HG03095 (cell line): ENCODE results near the gene NCBP3.
"Not testable (repeated sequence)": the region's sequence is repeated elsewhere in the genome, so short reads cannot be mapped to it uniquely, and the experiment has no call there.

Experiments used
- ATAC-seq: cut with Tn5 transposase; IDR thresholded peaks from one replicate; pipeline ENCODE4 v1.9.1; 2021; ENCODE audit warnings: moderate library complexity; ENCODE audit not compliant: unreplicated experiment

The NCBP3 gene

DNA sequence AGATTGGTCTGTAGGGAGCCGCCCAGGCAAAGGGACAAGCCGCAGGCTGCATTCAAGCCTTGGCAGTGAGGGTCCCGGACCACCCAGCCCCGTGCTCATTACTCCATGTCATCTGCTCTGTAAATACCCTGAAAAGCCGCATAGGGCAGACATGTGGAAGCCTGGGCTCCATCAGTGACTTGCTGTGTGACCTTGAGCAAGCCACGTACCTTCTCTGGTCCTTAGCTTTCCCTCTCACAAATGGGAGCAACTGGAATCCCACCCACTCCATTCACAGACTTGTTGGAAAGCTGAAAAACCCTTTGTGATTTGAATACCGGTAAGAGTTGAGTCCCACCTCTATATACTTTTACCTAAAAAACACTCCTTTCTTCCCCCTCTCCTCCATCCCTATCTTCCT, 34.9 kb upstream of the NCBP3 start:
- ATAC-seq = no peak

GRCh38 chr17:3879591-3880417, 33.8 kb upstream of the NCBP3 start:
- no peak for ATAC-seq

DNA sequence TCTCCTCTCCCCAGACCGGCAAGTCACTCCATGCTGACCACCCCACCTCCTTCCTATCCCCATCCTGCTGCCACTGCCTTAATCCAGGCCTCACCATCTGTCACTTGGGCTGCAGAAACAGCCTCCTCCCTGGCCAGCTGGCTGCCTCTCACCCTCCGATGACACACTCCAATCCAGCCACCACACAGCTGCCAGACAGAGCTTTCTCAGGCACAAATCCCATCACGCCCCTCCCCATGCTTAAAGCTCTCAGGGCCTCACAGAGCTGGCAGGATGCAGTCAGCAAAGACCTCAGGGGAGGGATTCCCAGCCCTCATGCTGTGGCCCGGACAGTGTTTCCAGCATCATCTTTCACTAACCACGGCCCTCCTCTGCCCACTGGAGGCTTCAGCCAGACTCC, 33.1 kb upstream of the NCBP3 start:
- no peak for ATAC-seq

DNA sequence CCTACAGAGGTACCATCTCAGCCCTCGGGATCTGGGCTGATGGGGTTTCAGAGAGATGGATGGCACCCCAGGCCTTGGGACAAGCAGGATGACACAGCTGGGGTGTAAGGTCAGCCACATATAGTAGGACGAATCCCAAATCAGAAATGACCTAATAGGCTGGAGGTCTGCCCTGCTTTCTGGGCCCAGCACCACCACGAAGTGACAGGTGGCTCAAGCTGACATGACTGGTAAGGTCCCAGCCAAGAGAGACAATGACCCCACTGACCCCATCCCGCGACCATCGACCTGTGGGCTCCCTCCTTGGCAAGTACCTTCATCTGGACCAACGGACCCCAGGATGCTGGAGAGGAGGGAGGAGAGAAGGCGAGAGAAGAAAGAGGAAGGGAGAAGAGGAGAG, 31.2 kb upstream of the NCBP3 start:
- no peak for ATAC-seq

DNA sequence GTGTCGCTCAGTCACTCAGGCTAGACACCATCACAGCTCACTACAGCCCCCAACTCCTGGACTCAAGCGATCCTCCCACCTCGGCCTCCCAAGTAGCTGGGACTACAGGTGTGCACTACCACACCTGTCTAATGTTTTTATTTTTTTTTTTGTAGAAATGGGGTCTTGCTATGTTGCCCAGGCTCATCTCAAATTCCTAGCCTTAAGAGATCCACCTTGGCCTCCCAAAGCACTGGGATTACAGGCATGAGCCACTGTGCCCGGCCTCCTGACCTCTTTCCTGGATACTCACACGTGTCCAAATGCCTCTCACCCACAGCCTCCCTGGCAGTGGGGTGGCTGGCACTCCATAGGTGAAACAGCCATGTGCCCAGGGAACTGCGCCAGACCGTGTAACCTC, 29.3 kb upstream of the NCBP3 start:
- no peak for ATAC-seq

DNA sequence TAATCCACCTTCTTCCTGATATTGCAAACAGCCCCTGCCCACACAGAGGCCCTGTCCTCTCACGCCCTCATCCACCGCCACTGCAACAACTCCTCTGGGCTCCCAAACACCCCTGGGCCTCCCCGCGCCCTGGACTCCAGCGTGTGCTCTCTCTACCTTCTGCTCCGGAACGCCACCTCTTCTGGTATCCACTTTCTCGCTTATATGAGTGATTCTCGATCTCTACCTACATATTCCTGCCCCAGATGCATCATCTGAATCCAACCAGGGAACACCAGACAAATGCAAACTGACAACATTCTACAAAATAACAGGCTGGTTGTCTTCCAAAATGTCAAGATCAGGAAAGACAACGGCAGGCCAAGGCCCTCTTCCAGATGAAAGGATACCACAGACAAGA, 27.8 kb upstream of the NCBP3 start:
- ATAC-seq = no peak

DNA sequence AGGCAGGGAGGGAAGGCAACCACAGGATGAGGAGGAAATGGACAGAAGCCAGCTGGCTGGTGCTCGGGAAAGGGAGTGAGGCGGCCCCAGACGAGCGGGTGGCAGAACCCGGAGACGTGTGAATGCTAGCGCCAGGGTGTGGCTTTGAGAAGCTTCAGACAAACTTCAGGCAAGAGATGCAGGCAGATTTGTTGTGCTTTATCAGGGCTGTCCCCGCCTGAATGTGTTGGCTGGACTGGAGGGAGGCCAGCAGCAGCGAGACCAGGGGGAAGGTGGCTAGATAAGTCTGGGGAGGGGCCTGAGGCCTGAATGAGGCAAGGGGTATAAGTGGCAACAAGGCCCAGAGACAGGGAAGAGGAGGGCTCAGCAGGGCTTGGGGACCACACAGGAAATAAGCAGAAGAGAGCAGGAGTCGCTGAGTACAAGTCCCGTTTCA, 24.8 kb upstream of the NCBP3 start:
- no peak for ATAC-seq

DNA sequence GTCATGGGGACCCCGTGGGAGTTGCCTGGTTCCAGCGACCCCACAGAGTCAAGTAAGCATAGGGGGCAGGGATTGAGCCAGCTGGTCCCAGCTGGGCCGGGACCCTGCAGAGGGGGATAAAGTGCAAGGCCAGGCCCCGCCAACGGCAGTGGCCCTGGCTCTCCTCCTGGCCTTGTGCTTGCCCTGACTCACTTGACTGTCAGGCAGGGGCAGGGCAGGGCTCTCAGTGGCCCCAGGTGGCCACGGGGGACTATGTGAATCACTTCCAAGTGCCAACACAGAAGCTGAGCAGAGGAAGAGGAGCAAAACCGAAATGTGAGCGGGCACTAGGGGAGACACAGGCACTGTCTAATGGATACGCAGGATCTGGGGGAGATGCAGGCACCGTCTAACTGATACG, 21.6 kb upstream of the NCBP3 start:
- no peak for ATAC-seq

GRCh38 chr17:3867106-3867505, 21.1 kb upstream of the NCBP3 start:
- no peak for ATAC-seq

GRCh38 chr17:3866276-3866675, 20.2 kb upstream of the NCBP3 start:
- no peak for ATAC-seq

- ATAC-seq = no peak
These were observed 19.1 kb upstream of the NCBP3 start for GRCh38 chr17:3865176-3865575.

DNA sequence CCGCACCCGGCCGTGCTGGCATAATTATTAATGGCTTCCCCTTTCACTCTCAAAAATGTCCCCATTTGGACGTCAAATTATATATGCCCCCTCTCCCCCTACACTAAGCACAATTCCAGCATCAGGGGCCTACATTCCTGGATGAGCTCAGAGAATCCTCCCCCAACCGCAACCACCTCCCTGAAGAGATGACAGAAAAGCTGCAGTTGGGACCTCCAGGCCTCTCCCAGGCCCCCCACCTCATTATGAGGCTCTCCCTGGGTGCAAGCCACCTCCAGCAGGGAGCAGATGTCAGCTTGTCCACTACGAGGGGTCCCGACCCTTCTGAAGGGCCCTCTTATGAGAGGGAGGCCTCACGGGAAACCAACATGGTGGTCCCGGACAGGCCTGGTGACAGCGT, 18.5 kb upstream of the NCBP3 start:
- no peak for ATAC-seq

- ATAC-seq = no peak
These were observed 16.0 kb upstream of the NCBP3 start for GRCh38 chr17:3861761-3862681.

GRCh38 chr17:3860939-3861700, 15.1 kb upstream of the NCBP3 start:
- no peak for ATAC-seq

DNA sequence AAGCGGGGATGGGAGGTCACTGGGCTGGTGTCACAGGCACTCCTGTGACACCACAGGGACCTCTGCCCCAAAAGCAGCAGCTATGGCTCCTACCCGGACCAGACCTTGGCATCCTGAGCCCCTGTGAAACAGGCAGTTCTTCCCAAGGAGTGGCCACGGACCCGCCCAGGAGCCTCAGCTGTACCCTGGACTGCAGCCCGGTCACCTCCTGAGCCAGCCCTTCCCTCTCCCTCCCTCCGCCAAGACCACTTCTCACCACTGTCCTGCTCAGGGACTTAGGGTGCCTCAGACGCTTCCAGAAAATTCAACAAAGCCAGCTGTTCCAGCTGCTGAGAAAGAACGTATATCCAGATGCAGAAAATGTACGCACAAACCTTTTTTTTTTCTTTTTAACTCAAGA, 13.9 kb upstream of the NCBP3 start:
- ATAC-seq = no peak

GRCh38 chr17:3857261-3858105, 11.4 kb upstream of the NCBP3 start:
- ATAC-seq = no peak

GRCh38 chr17:3854204-3854603, 8.2 kb upstream of the NCBP3 start:
- ATAC-seq = not testable (repeated sequence)

DNA sequence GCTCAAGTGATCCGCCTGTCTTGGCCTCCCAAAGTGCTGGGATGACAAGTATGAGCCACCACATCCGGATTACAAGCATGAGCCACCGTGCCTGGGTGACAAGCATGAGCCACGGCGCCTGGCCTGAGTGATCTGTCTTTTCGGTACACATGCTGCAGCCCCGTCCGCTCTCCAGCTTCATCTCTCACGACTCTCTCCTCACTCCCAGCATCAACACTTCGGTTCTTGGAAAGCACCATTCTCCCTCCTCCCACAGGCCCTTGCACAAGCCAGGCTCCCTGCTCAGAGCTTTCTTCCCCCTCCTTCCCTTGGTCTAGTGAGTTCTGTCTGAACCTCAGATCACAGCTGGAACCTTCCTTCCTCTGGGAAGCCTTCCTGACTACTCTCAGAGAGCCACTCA, 6.5 kb upstream of the NCBP3 start:
- no peak for ATAC-seq

DNA sequence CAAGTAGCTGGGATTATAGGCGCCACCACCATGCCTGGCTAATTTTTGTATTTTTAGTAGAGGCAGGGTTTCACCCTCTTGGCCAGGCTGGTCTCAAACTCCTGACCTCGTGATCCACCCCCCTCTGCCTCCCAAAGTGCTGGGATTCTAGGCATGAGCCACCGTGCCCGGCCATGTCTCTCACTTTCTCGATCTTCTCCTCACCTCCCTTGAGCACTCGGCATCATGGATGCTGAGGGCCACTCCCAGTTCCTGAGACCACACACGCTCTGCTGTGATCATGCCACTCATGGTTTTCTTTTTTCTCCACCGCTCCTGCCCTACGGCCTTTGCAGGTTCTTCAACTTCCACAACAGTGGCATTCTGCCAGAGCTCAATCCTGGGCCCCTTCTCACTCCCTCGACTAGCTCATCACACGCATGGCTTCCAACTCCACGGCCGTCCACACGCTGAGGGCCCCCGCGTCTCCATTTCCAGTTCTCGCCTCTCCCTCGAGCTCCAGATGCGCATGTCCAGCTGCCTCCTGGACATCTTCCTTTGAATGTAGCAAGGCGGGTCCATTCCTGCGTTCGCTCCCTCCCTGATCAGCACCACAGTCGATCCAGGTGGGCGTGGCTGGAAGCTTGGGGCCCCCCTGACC, 5.5 kb upstream of the NCBP3 start:
- no peak for ATAC-seq
